Breast epithelium (tissue), 4 donors: ENCODE results near the gene CLMP. TPM values are rescaled to one million over a fixed set of nuclear protein-coding genes. Genes with fewer than 3 reads are reported as not detected.

ENCODE experiments used
- DNase-seq, 2 donors: peaks; one replicate each; pipeline ENCODE4 v3.0.0-alpha.2; 2019; ENCODE audit warnings: low spot score in 2 of 2
- H3K27ac ChIP-seq, 2 donors: fragments of 200-600 bp; sonication (generic) in 1 of 2; one replicate each; pipeline ENCODE4 v1.5.1; 2016 to 2019; ENCODE audit warnings: mild to moderate bottlenecking in 1 of 2
- H3K27me3 ChIP-seq, 2 donors: fragments of 200-600 bp; sonication (generic) in 1 of 2; one replicate each; pipeline versions ENCODE4 v1.5.1 to v1.6.0; 2017 to 2019; ENCODE audit warnings: control low read depth in 1 of 2, mild to moderate bottlenecking in 1 of 2
- H3K36me3 ChIP-seq: fragments of 200-600 bp; one replicate; pipeline ENCODE4 v1.5.1; 2019
- H3K4me1 ChIP-seq, 2 donors: fragments of 200-600 bp; sonication (generic); one replicate each; pipeline ENCODE4 v1.5.1; 2016 to 2019; ENCODE audit warnings: control low read depth in 1 of 2
- H3K4me3 ChIP-seq, 3 donors: fragments of 200-600 bp; sonication (generic); 1 replicate in 2 of 3; 2 replicates in 1 of 3; pipeline ENCODE4 v1.5.1; 2016 to 2019; ENCODE audit warnings: mild to moderate bottlenecking in 3 of 3, moderate library complexity in 2 of 3
- H3K9me3 ChIP-seq, 2 donors: fragments of 200-600 bp; sonication (generic) in 1 of 2; one replicate each; pipeline ENCODE4 v1.5.1; 2016 to 2019; ENCODE audit warnings: control low read depth in 1 of 2
- POLR2A ChIP-seq: fragments of 450-650 bp; IDR thresholded peaks from one replicate; pipeline ENCODE4 v1.6.1; 2016; ENCODE audit warnings: antibody characterized with exemption, mild to moderate bottlenecking, moderate library complexity
- POLR2AphosphoS5 ChIP-seq, 3 donors: sonication (generic); formaldehyde crosslinking; IDR thresholded peaks; one replicate each; pipeline ENCODE4 v1.6.1; 2017; ENCODE audit warnings: antibody characterized with exemption in 3 of 3
- intact Hi-C: fragments of 100-400 bp; cut with DNase I; formaldehyde crosslinking; loops from one replicate; pipeline ENCODE4 v1.15.1; 2023; ENCODE audit warnings: low total_unique reads
- total RNA-seq, 3 donors: library from RNA; depleted of rRNA; stranded (reverse); fragments of >200 nt; gene quantifications; one replicate each; pipeline ENCODE4 v1.1.0, GENCODE V29; 2016
- TF ChIP-seq, protein P1 (sequence below), 3 donors: fragments of 450-650 bp; IDR thresholded peaks; one replicate each; pipeline ENCODE4 v1.5.1; 2016 to 2017; ENCODE audit warnings: antibody characterized with exemption in 3 of 3, mild to moderate bottlenecking in 3 of 3, moderate library complexity in 3 of 3

Gene CLMP
- total RNA-seq, 3 donors from 2014 or later, result 70.8 to 241 (median 82.9) TPM

DNA sequence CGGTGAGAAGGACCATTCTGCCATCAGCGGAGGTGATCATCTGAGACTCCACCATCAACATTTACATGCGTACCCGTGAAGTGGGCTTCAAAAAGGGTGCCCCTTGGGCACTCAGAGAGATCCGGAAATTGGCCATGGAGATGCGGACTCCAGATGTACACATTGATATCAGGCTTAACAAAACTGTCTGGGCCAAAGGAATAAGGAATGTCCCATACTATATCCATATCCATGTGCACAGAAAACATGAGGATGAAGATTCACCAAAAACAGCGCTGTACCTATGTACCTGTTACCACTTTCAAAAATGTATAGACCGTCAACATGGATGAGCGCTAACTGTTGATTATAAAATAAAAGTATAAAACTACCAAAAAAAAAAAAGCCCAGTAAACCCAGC, 143.9 kb downstream of the CLMP start:
- intact Hi-C loops, result no loop called here
- TF ChIP-seq POLR2AphosphoS5 (IDR thresholded peaks at IDR 0.05) (no peak), POLR2A (no peak)
- TF ChIP-seq, protein P1, sequence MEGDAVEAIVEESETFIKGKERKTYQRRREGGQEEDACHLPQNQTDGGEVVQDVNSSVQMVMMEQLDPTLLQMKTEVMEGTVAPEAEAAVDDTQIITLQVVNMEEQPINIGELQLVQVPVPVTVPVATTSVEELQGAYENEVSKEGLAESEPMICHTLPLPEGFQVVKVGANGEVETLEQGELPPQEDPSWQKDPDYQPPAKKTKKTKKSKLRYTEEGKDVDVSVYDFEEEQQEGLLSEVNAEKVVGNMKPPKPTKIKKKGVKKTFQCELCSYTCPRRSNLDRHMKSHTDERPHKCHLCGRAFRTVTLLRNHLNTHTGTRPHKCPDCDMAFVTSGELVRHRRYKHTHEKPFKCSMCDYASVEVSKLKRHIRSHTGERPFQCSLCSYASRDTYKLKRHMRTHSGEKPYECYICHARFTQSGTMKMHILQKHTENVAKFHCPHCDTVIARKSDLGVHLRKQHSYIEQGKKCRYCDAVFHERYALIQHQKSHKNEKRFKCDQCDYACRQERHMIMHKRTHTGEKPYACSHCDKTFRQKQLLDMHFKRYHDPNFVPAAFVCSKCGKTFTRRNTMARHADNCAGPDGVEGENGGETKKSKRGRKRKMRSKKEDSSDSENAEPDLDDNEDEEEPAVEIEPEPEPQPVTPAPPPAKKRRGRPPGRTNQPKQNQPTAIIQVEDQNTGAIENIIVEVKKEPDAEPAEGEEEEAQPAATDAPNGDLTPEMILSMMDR (IDR thresholded peaks at IDR 0.05), result no peak
- Histone ChIP-seq H3K9me3 (no peaks in the 10 kb centered on the region), H3K27ac (no peak overlapping the region), H3K4me1 (no peaks in the 10 kb centered on the region), H3K4me3 (no peak overlapping the region), H3K27me3 (no peaks in the 10 kb centered on the region), H3K36me3 (no peaks in the 10 kb centered on the region)
- DNase-seq, result no peak

DNA sequence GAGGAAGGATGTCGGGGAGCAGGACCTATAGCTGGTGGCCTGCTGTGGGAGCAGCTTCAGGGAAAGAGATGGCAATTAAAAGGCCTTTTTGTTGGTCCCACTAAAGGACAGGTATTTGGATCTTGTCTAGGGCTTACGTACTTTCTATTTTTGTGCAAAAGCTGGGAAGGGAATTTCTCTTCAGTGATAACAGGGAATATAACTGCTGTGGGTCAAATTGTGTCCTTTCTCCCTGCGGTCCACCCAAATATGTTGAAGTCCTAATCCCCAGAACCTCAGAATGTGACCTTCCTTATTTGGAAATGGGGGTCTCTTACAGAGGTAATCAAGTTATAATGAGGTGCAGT, 147.1 kb downstream of the CLMP start:
- TF ChIP-seq POLR2AphosphoS5 (IDR thresholded peaks at IDR 0.05) (no peak), POLR2A (no peak)
- TF ChIP-seq, protein P1 (IDR thresholded peaks at IDR 0.05), result no peak
- DNase-seq, result no peak
- H3K4me3 ChIP-seq, result no peak overlapping the region
- no peaks in the 10 kb centered on the region for H3K4me1 ChIP-seq
- intact Hi-C loops, result no loop called here
- H3K36me3 ChIP-seq, result no peaks in the 10 kb centered on the region
- no peaks in the 10 kb centered on the region for H3K9me3 ChIP-seq
- H3K27ac ChIP-seq, result no peak overlapping the region
- no peaks in the 10 kb centered on the region for H3K27me3 ChIP-seq

DNA sequence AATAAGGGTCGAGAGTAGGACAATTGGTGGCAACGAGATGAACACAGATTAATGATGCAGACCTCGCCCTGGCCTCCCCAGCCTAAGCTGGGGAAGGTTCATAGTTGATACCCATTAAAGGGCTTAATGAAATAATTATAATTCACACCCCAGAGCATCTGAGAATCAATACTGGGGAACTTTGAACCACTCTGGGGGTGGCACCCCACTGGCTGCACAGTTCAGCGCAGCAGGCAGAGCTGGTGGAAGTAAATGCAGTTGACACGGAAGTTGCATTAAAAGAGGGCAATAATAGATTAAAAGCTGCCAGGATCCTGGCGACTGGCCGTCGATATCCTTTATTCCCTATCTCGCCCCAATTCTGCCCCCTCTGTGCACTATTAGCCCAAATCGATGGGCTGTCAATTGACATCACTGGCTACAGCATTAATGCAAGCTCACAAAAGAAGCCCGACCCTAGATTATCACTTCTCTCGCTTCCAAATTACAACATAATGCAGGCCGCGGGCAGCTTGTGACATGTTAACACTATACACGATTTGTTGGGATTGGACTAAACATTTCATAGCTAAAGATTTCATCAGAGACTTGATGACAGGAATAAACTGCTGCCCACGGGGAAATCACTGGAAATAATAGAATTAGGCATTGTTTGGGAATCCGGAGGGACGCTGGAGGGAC, 147.6 kb downstream of the CLMP start:
- H3K4me3 ChIP-seq, result no peak overlapping the region
- no peak for DNase-seq
- H3K36me3 ChIP-seq, result no peaks in the 10 kb centered on the region
- no peaks in the 10 kb centered on the region for H3K4me1 ChIP-seq
- intact Hi-C loops, result no loop called here
- no peaks in the 10 kb centered on the region for H3K9me3 ChIP-seq
- no peak overlapping the region for H3K27ac ChIP-seq
- TF ChIP-seq POLR2AphosphoS5 (IDR thresholded peaks at IDR 0.05) (no peak), POLR2A (no peak)
- TF ChIP-seq, protein P1 (IDR thresholded peaks at IDR 0.05), result no peak
- H3K27me3 ChIP-seq, result no peaks in the 10 kb centered on the region

DNA sequence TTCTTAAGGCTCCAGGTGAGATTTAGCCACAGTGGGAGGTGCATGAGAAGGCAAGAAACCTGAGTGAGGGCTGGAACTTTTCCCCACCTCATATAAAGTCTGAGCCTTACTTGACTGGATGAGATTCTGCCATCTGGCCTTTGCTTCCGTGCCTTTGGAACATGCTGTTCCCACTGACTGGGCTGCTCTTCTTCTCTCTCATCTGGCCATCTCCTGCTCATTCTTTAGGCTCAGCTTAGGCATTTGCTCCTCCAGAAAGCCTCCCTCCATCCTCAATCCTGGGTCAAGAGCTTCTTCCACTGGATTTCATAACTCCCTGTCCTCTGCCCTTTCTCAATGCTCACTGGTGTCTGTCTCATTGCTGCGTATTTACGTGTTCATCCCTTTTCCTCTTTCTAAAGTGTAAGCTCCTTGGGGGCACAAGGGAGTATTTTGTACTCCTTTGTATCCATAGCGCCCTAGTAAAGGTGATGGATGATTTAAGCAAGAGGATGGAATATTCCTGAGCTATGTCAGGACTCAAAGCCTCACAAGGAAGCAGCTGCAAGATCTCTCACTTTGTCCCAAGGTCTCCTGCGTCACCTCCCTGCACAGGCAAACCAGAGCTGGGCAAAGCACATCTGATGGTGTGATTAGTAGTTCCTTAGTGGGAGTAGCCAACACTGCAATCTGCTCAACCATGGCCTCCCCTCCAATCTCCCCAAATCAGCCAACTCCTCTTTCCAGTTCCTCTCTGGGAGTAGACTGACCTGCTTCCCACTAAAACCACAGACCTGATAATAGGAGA, 148.4 kb downstream of the CLMP start:
- H3K27me3 ChIP-seq, result no peaks in the 10 kb centered on the region
- no peaks in the 10 kb centered on the region for H3K36me3 ChIP-seq
- intact Hi-C loops, result no loop called here
- H3K4me1 ChIP-seq, result no peaks in the 10 kb centered on the region
- TF ChIP-seq, protein P1 (IDR thresholded peaks at IDR 0.05), result no peak
- TF ChIP-seq POLR2AphosphoS5 (IDR thresholded peaks at IDR 0.05), result no peak
- DNase-seq, result no peak
- no peak overlapping the region for H3K4me3 ChIP-seq
- no peak overlapping the region for H3K27ac ChIP-seq
- H3K9me3 ChIP-seq, result no peaks in the 10 kb centered on the region

DNA sequence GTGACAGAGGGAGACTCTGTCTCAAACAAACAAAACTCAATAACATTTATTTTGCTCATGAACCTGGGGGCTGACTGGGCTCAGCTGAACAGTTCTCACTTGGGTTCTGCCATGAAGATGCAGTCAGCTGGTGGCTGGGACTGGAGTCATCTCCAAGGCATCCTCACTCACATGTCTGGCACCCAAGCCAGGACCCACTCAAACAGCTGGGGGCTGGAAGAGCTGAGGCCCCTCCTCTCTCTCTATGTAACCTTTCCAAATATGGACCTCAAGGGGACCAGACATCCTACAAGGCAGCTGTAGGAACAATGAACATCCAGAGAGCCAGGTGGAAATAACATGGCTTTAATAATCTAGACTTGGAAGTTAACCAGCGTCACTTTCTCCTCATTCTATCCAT, 149.9 kb downstream of the CLMP start:
- no peak for DNase-seq
- Histone ChIP-seq H3K27me3 (no peaks in the 10 kb centered on the region), H3K4me1 (no peaks in the 10 kb centered on the region), H3K4me3 (no peak overlapping the region), H3K27ac (no peak overlapping the region), H3K36me3 (no peaks in the 10 kb centered on the region), H3K9me3 (no peaks in the 10 kb centered on the region)
- TF ChIP-seq POLR2A, result no peak
- TF ChIP-seq POLR2AphosphoS5 (IDR thresholded peaks at IDR 0.05), result no peak
- TF ChIP-seq, protein P1 (IDR thresholded peaks at IDR 0.05), result no peak
- intact Hi-C loops, result no loop called here
